GM18861 (cell line): ENCODE data around the gene MYMX.
A peak's percentile ranks its signal among the peaks of the same experiment; 100 is the strongest.
"Not testable (repeated sequence)": the region's sequence is repeated elsewhere in the genome, so short reads cannot be mapped to it uniquely, and the experiment has no call there.

Experiments
- ATAC-seq: cut with Tn5 transposase; IDR thresholded peaks from one replicate; pipeline ENCODE4 v1.9.1; 2021; ENCODE audit not compliant: unreplicated experiment

Gene MYMX

DNA sequence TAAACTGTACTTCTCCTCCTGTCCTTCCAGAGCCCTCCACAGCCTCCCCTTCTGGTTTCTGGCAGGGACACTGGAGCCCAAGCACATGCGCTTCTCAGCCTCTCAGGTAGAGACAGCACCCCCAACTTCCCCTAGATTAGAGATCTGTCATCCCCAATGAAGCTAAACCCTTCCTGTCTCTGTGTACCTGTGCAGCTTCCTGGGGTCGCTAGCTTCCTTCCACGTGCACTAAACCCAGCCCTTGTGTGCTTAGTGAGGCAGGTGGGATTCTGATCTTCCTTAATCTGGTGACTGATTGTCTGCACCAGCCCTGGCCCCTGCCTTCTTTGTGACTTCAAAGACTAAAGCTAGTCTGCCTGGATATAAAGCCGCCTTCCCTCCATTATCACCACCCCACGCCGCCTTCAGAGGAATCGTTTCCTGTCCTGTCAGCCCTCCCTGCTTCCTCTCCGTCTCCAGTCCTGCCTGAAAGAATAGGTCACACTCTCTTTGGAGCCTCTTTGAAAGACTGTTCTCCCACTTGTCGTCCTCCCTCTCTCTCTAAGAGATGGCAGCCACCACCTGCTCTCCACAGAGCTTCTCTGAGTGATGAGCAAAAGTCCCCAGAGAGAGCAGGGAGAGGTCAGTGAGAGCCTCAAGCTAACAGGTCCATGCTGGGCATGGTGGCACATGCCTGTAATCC, 30.6 kb upstream of the MYMX start:
- no peak for ATAC-seq

DNA sequence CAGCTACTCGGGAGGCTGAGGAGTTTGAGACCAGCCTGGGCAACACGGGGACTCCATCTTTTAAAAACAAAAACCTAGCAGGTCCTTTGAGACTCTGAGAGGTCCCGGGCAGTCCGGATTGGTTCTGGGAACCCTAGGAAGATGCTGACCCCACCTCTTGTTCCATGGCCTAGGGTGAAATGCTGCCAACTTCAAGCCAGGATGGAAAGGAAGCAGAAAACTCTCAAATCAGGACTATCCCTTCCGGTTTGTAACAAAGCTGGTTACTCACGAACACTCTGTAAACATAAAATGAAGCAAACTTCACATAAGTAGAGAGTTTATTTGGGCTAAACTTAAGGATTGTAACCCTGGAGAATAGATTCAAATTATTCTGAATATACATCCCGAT, 30.1 kb upstream of the MYMX start:
- no peak for ATAC-seq

DNA sequence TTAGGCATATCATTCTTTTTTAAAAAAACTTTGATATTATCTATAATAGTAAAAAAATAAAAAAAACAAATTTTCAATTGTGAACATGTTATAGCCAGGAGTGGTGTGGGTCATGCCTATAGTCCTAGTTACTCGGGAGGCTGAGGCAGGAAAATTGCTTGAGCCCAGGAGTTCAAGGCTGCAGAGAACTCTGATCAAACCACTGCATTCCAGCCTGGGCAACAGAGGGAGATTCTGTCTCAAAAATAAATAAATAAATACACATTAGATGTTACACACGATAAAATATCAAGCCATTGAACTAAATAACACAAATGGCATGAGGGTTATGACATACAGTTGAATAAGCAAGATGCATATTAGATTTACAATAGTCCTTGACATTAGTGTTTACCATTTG, 27.9 kb upstream of the MYMX start:
- ATAC-seq, result no peak

DNA sequence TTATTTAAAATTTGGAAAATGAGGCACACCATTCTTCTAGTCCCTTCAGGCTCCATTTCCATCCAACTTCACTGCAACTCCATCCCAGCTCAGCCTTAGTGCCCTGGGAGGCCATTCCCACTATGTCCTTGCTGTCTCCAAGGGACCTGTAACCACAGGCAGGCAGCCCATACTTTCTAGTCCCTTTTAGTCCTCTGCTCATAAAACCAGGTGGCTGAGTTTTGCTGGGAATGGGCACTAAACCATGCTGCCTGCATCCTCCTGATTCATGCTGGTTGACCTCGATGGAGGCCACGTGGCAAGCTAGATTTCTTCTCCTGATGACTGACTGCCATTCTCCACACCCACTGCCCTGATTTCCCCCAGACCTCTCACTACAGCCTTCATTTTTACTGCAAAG, 27.5 kb upstream of the MYMX start:
- no peak for ATAC-seq

DNA sequence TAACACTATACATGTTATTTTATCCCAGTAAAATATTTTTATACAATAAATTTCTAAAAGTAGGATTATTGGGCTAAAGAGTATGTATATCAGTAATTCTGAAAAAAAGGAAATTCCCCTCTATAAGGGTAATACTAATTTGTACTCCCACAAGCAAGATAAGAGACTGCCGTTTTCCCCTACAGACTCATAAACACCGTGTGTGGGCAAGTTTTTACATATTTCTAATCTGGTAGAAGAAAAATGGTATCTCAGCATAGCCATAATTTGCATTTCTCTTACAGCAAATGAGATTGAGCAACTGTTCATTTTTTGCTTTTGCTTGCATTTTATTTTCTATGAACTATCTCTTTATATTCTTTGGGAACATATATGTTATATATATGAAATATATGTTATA, 26.0 kb upstream of the MYMX start:
- ATAC-seq, result peak; percentile 70

DNA sequence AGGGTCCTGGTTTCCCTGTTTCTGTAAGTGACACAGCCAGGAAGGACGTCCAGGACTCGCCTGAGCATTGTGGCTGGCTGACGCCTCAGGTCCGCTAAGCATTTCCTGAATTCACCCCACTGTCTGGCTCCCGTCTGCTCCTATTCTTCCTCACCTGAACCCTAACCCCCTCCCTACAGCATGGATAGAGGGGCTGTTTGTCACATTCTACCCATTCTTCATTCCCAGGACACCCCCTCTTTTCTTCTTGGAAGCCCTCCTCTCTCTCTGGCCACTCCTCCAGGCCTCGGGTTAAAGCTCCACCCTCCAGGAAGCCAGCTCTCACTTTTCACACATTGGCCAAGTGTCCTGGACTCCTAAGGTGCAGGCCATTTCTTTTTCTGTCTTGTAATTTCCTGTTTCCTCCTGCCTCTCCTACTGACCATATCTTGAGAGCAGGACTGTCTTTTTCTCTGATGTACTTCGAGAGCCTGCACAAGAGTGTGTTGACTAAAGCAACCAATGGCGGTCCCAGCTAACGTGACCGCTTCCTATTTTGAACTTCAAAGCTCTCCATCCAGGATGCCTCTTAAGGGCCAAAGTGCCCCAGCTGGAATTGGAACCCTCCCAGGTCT, 24.2 kb upstream of the MYMX start:
- ATAC-seq, result no peak

DNA sequence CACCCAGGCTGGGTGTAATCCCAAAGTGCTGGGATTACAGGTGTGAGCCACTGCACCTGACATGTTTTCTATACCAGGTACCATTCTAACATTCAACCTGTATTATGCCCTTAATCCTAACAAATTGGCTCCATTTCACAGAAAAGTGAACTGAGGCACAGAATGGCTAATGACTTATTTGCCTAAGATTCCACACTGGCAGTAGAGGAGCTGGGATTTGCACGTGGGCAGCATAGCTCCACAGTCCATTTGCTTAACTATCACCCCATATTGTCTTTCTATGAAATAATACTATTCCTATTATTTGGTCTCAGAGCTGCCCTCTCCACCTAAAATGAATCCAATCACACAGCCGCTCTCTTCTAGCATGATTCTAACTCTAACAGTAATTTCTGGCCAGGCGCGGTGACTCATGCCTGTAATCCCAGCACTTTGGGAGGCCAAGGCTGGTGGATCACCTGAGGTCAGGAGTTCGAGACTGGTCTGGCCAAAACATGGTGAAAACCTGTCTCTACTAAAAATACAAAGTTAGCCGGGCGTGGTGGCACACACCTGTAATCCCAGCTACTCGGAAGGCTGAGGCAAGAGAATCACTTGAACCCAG, 23.3 kb upstream of the MYMX start:
- no peak for ATAC-seq

DNA sequence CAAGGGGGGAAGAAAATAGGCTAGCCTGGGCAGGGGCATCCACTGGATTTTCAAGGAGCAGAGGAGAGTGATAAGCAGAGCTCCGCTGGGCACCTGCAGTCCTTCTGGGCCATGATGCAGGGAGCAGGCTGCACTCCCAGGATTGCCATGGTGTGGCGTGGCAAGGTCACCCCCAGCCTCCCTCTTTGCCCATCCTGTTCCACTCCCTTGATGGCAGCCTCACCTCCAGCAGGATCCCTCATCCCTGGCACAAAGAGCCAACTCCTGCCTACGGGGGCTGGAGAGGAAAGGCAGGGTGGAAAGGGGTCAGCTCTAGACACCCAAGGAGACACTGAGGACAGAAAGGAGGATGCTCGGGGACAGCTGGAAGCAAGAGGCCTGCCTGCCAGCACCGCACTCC, 22.4 kb upstream of the MYMX start:
- no peak for ATAC-seq

- ATAC-seq, result not testable (repeated sequence)
Observed at GRCh38 chr6:44196351-44196750, 20.4 kb upstream of the MYMX start.

DNA sequence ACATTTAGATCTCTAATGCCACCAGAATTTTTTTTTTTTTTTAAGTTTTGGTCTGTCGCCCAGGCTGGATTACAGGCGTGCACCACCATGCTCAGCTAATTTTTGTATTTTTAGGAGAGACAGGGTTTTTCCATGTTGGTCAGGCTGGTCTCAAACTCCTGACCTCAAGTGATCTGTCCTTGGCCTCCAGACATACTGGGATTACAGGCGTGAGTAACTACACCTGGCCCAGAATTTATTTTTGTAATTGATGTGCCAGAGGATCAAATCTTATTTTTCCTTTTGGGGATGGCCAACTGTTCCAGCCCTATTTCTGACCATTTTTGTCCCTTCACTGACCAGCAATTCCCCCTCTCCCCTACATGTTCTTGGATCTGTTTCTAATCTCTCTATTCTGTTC, 18.0 kb upstream of the MYMX start:
- no peak for ATAC-seq

- ATAC-seq, result no peak
Observed at GRCh38 chr6:44199883-44200282, 16.8 kb upstream of the MYMX start.

DNA sequence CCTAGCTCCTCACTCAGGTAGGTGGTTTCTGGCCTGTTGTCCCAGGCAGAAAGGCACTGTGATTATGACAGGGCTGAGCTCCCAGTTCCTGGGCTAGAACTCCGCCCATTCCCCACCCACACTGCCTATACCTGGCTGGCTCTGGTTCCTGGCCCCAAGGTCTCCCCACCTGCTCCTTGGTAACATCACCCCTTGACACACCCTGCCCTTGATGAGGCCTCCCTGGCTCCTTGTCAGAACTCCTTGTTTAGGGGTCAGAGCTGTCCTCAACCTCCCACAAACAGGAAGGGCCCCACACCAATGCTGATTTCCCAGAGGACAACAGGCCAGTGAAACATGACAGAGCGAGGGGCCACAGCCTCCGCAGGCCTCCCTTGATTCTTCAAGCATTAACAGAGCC, 15.5 kb upstream of the MYMX start:
- no peak for ATAC-seq

GRCh38 chr6:44201638-44202303, 15.0 kb upstream of the MYMX start:
- no peak for ATAC-seq

DNA sequence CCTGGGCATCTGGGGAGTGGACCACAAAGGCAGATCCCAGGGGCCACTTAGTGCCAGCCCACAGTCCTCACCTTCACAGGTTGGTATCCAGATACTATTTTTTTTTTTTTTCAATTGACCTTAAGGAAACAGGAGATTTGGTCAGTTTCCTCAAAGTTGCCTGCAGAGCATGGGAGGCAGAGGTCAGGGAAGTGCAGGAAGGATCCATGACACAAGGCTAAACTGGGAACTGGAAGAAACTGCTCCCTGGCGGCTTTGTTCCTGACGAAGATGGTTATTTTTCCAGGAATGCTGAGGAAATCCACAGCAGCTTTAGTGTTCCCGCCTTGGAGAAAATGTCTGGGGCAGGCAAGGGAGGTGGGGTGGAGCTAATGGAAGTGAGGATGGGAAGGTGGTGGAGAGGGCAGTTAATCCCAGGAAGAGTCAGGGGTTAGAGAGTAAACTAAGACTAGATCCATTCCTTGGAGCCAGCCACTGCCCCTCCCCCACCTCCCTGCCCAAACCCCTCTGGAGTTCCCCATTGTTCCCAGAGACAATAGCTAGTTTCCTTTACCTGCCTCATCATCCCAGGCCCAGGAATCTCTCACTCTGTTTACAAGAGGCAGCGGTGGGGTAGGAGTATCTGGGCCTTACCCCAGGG, 14.3 kb upstream of the MYMX start:
- no peak for ATAC-seq

GRCh38 chr6:44202972-44203750, 13.6 kb upstream of the MYMX start:
- ATAC-seq, result no peak

GRCh38 chr6:44203955-44204354, 12.8 kb upstream of the MYMX start:
- ATAC-seq, result no peak

DNA sequence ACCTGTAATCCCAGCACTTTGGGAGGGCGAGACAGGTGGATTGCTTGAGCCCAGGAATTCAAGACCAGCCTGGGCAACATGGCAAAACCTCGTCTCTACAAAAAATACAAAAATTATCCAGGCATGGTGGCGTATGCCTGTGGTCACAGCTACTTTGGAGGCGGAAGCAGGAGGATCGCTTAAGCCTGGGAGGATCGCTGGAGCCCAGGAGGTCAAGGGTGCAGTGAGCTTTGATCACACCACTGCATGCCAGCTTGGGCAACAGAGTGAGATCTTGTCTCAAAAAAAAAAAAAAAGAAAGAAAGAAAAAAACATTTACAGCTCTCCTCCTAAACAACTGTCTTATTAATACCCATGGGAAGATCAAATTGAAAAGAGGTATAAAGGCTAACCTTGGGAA, 8.8 kb upstream of the MYMX start:
- no peak for ATAC-seq

GRCh38 chr6:44211284-44211683, 5.4 kb upstream of the MYMX start:
- no peak for ATAC-seq

DNA sequence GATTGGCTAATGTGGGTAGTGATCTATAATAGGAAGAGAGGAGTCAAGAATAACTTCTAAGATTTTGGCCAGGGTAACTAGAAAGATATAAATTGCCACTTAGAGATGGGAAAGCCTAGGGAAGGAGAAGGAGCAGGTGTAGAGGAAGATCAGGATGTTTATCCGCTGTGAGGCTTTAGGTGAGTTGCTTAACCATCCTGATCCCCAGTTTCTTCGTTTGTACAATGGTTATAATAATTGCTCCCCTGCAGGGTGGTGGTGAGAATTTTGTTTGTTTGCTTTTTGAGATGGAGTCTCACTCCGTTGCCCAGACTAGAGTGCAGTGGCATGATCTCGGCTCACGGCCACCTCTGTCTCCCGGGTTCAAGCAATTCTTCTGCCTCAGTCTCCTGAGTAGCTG, 2.4 kb upstream of the MYMX start:
- ATAC-seq, result no peak

DNA sequence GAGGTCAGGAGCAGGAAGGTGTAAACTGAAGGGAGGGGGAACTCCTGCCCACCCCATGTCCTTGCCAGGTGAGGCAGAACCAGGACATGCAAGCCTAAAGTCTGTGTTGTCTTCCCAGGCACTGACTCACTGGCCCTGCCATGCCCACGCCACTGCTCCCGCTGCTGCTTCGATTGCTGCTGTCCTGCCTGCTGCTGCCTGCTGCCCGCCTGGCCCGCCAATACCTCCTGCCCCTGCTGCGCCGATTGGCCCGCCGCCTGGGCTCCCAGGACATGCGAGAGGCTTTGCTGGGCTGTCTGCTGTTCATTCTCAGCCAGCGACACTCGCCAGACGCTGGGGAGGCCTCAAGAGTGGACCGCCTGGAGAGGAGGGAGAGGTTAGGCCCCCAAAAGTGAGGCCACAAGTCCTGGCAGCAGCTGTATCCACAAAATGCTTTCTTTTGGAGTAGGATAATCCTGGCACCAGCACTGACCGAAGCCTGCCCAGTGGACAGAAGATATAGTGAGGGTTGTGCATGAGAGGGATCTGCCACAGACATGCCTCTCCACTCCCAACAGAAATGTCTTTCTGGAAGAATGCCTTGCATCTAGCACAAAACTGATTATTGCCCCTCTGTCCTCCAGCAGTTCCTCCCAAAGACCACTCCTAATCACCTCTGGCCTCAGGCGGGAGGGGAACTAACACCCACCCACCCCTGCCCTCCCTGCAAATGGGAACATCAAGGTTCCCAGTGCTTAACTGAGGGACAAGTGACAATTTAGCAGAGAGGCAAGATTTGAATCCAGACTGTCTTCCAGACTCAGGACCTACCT, 812 bp downstream of the MYMX start:
- no peak for ATAC-seq
